HepG2 (cell line): ENCODE measurements around the gene MEX3A. TPM values are rescaled to one million over a fixed set of nuclear protein-coding genes. Genes with fewer than 3 reads are reported as not detected.

Source experiments
- ATAC-seq: fragments of 200-7000 bp; cut with Tn5 transposase; 3 replicates; pipeline ENCODE4 v1.9.1; 2020; ENCODE audit warnings: mild to moderate bottlenecking, moderate library complexity
- BruUV-seq: library from RNA; stranded (reverse); fragments of 400-500 nt; replicated peaks from 2 replicates; lab custom pipeline; 2021; lab: Mats Ljungman, UMichigan
- CTCF ChIA-PET: fragments of 300-600 bp; formaldehyde crosslinking; extraction: SDS; loops from one replicate; lab custom pipeline; 2021; ENCODE audit warnings: low total read pairs, inconsistent platforms, low intra/inter-chr PET ratio; lab: Yijun Ruan, JAX
- POLR2A ChIA-PET: fragments of 350-600 bp; sonication (Branson Sonifier 250); formaldehyde crosslinking; loops from one replicate; lab custom pipeline; 2020; ENCODE audit warnings: antibody characterized with exemption, inconsistent platforms; lab: Yijun Ruan, JAX
- DNase-seq: peaks from one replicate; pipeline ENCODE4 v3.0.0-alpha.2; 2015; ENCODE audit warnings: low spot score
- FAIRE-seq: peaks from 3 replicates; lab custom pipeline; 2011; peaks lifted over from hg19 to GRCh38; lab: Jason Lieb, UNC
- H2AFZ ChIP-seq: one replicate; pipeline ENCODE4 v1.6.1; 2011; ENCODE audit warnings: low read length, inconsistent platforms
- H3K27ac ChIP-seq: fragments of 300-600 bp; 3 replicates; pipeline ENCODE4 v1.8.0; 2011; ENCODE audit warnings: mixed run types, mild to moderate bottlenecking, mixed read lengths, low read length, inconsistent platforms; ENCODE audit not compliant: insufficient read depth; ENCODE audit errors: extremely low read length
- H3K27me3 ChIP-seq, 2 experiments: fragments of 200-600 bp in 1 of 2; 2 replicates in 1 of 2; 3 replicates in 1 of 2; pipeline versions ENCODE4 v1.6.0 to v1.8.0; 2011; ENCODE audit warnings: low read length in 2 of 2, mild to moderate bottlenecking in 2 of 2, moderate library complexity in 2 of 2, inconsistent platforms in 1 of 2; ENCODE audit not compliant: insufficient read depth in 2 of 2, control insufficient read depth in 1 of 2
- H3K36me3 ChIP-seq, 2 experiments: fragments of 200-600 bp in 1 of 2; replicated peaks in 1 of 2; 2 replicates in 1 of 2; 3 replicates in 1 of 2; pipeline versions ENCODE4 v1.5.1 to v1.8.0; 2011; ENCODE audit warnings: low read length in 2 of 2, inconsistent platforms in 1 of 2; ENCODE audit not compliant: insufficient read depth in 2 of 2, control insufficient read depth in 1 of 2
- H3K4me1 ChIP-seq: 2 replicates; pipeline ENCODE4 v1.5.1; 2012; ENCODE audit warnings: low read length, inconsistent platforms; ENCODE audit not compliant: insufficient read depth
- H3K4me2 ChIP-seq: 2 replicates; pipeline ENCODE4 v1.6.0; 2011; ENCODE audit warnings: low read depth, low read length, inconsistent platforms
- H3K4me3 ChIP-seq, 3 experiments: fragments of 200-600 bp in 1 of 3; sonication (generic), shearing (Covaris generic) in 1 of 3; replicated peaks in 1 of 3; 2 replicates each; pipeline ENCODE4 v1.5.1; 2011 to 2016; ENCODE audit warnings: low read length in 3 of 3, inconsistent platforms in 2 of 3, low read depth in 2 of 3, mild to moderate bottlenecking in 2 of 3, control low read depth in 1 of 3, mixed read lengths in 1 of 3; ENCODE audit not compliant: insufficient read depth in 1 of 3
- H3K79me2 ChIP-seq: one replicate; pipeline ENCODE4 v1.6.1; 2011; ENCODE audit warnings: low read length, inconsistent platforms; ENCODE audit not compliant: insufficient read depth
- H3K9ac ChIP-seq: 2 replicates; pipeline ENCODE4 v1.6.0; 2011; ENCODE audit warnings: mild to moderate bottlenecking, low read depth, low read length, inconsistent platforms; ENCODE audit not compliant: insufficient read depth
- H3K9me3 ChIP-seq: 2 replicates; pipeline ENCODE4 v1.5.1; 2012; ENCODE audit warnings: mild to moderate bottlenecking, low read length
- H4K20me1 ChIP-seq: 2 replicates; pipeline ENCODE4 v1.6.0; 2011; ENCODE audit warnings: inconsistent platforms, mild to moderate bottlenecking, low read length, moderate library complexity; ENCODE audit not compliant: insufficient read depth
- FIP1L1 ChIP-seq: fragments of 200-400 bp; formaldehyde crosslinking; IDR thresholded peaks from 2 replicates; pipeline ENCODE4 v1.6.1; 2018; ENCODE audit warnings: low read depth, mild to moderate bottlenecking, low read length, moderate library complexity, borderline replicate concordance; ENCODE audit not compliant: insufficient read depth
- HDAC2 ChIP-seq: sonication (generic); formaldehyde crosslinking; IDR thresholded peaks from 2 replicates; pipeline ENCODE4 v1.4.0; 2020; ENCODE audit warnings: missing genetic modification reagents
- HMG20A ChIP-seq: IDR thresholded peaks from 2 replicates; pipeline ENCODE4 v1.6.1; 2016; ENCODE audit warnings: borderline replicate concordance
- HNF4G ChIP-seq, 2 experiments: sonication (generic) in 1 of 2; formaldehyde crosslinking in 1 of 2; IDR thresholded peaks; 2 replicates each; pipeline versions ENCODE4 v1.4.0 to v1.6.1; 2011 to 2020; ENCODE audit warnings: borderline replicate concordance in 2 of 2, low read depth in 2 of 2, mild to moderate bottlenecking in 2 of 2, low read length in 1 of 2, missing genetic modification reagents in 1 of 2, moderate library complexity in 1 of 2
- IKZF5 ChIP-seq: IDR thresholded peaks from 2 replicates; pipeline ENCODE4 v1.6.1; 2018; ENCODE audit warnings: missing genetic modification reagents, mild to moderate bottlenecking, missing compliant biosample characterization
- KLF6 ChIP-seq: IDR thresholded peaks from 2 replicates; pipeline ENCODE4 v1.8.0; 2016; ENCODE audit warnings: missing biosample characterization, missing genetic modification reagents
- POLR2G ChIP-seq: fragments of 200-400 bp; formaldehyde crosslinking; IDR thresholded peaks from 2 replicates; pipeline ENCODE4 v1.6.1; 2018; ENCODE audit warnings: mild to moderate bottlenecking, low read depth, low read length, moderate library complexity
- RCOR2 ChIP-seq: IDR thresholded peaks from 2 replicates; pipeline ENCODE4 v1.6.1; 2016; ENCODE audit warnings: missing biosample characterization, missing genetic modification reagents
- U2AF2 ChIP-seq: fragments of 200-400 bp; formaldehyde crosslinking; IDR thresholded peaks from 2 replicates; pipeline ENCODE4 v1.6.1; 2017; ENCODE audit warnings: low read depth, mild to moderate bottlenecking, low read length
- ZFP36 ChIP-seq: fragments of 150-350 bp; IDR thresholded peaks from 2 replicates; pipeline ENCODE4 v1.6.1; 2018; ENCODE audit warnings: borderline replicate concordance, low read length, low read depth; ENCODE audit not compliant: partially characterized antibody
- ZNF17 ChIP-seq: sonication (generic); formaldehyde crosslinking; IDR thresholded peaks from 2 replicates; pipeline ENCODE4 v1.5.0; 2020; ENCODE audit warnings: mild to moderate bottlenecking, missing genetic modification reagents
- ZNF232 ChIP-seq: sonication (generic); formaldehyde crosslinking; IDR thresholded peaks from 2 replicates; pipeline ENCODE4 v1.4.0; 2020; ENCODE audit warnings: missing genetic modification reagents, borderline replicate concordance
- ZNF460 ChIP-seq: sonication (generic); formaldehyde crosslinking; IDR thresholded peaks from 2 replicates; pipeline ENCODE4 v1.5.1; 2020; ENCODE audit warnings: missing genetic modification reagents, mild to moderate bottlenecking, borderline replicate concordance
- ZXDC ChIP-seq: sonication (generic); formaldehyde crosslinking; IDR thresholded peaks from 2 replicates; pipeline ENCODE4 v1.5.0; 2020; ENCODE audit warnings: mild to moderate bottlenecking, missing genetic modification reagents
- WGBS: methylation state at CpG from one replicate; pipeline ENCODE4 v1.1.6; 2017; ENCODE audit warnings: low lambda C conversion rate; 5-methylcytosine and 5-hydroxymethylcytosine counted together
- in situ Hi-C: cut with HindIII; loops from 2 replicates; pipeline ENCODE4 v1.10.0; 2017; ENCODE audit warnings: low pct_unique_long_range_greater_than_20kb; ENCODE audit not compliant: extremely low pct_ligation_motif_present
- intact Hi-C: fragments of 100-400 bp; cut with micrococcal nuclease; formaldehyde crosslinking; loops from one replicate; pipeline ENCODE4 v1.10.0; 2022; ENCODE audit not compliant: unreplicated experiment
- polyA plus RNA-seq, 8 experiments: library from polyadenylated mRNA; depleted of rRNA in 3 of 8; stranded (reverse) in 7 of 8; unstranded in 1 of 8; fragments of >200 nt; fragmentation: Illumina TruSeq in 4 of 8; extraction: Trizol in 4 of 8; gene quantifications; 2 replicates each; pipeline versions ENCODE4 v1.2.1 to v1.2.3, GENCODE V29; 2011 to 2016; ENCODE audit warnings: low read depth in 4 of 8, missing spikeins in 1 of 8, mixed read lengths in 1 of 8; ENCODE audit not compliant: insufficient read depth in 1 of 8
- total RNA-seq, 5 experiments: library from RNA; depleted of rRNA; stranded (reverse); fragments of >200 nt; fragmentation: Illumina TruSeq; extraction: Trizol; gene quantifications; 2 replicates each; pipeline ENCODE4 v1.2.3, GENCODE V29; 2016; ENCODE audit warnings: low read depth in 1 of 5

The MEX3A gene
- total and polyA plus RNA-seq, 2 of the 13 experiments (the other 11 are each of a cell fraction or from before 2014, with no cell fraction given), result 7.6 to 9.1 TPM

- Histone ChIP-seq H3K9ac (no peak overlapping the region), H4K20me1 (no peaks in the 10 kb centered on the region), H3K4me2 (no peak overlapping the region), H3K27me3 (no peaks in the 10 kb centered on the region), H3K4me1 (peaks cover 36% of the 10 kb centered on the region), H3K36me3 (peaks cover 5 to 14% of the 10 kb centered on the region in 2 experiments; a peak in 4 of 5 replicates), H3K9me3 (no peaks in the 10 kb centered on the region), H3K27ac (no peak overlapping the region), H3K4me3 (no peak overlapping the region), H2AFZ (no peak overlapping the region), H3K79me2 (no peaks in the 10 kb centered on the region)
- no TSS peak for BruUV-seq
- DNase-seq (no peak), ATAC-seq (no peak), FAIRE-seq (no peak)
- WGBS, result no CpG with 5 or more reads among the region's 1 CpG
- ChIA-PET CTCF (no interaction called here), POLR2A (interaction anchor here (0.9 to 1.4 kb wide), 2 partner anchors 9 to 133 kb away, joined by 3 to 6 read pairs; partner anchors contain the start of gene MEX3A)
- intact Hi-C loops (no loop called here), in situ Hi-C loops (no loop called here)
- TF ChIP-seq POLR2G (0 out of 2 replicates have a peak, but pooled peaks have one; percentile 10), HMG20A (CRISPR knock-in tag) (no peak)
These were observed 9.1 kb downstream of the MEX3A start for GRCh38 chr1:156073110-156073687.

- FAIRE-seq (no peak), DNase-seq (no peak), ATAC-seq (no peak)
- 74% methylated on average over 6 of the region's 6 CpGs for WGBS
- H3K4me2 ChIP-seq, result no peak overlapping the region
- no peaks in the 10 kb centered on the region for H4K20me1 ChIP-seq
- no peak overlapping the region for H3K9ac ChIP-seq
- H3K79me2 ChIP-seq, result no peaks in the 10 kb centered on the region
- no peak overlapping the region for H3K27ac ChIP-seq
- H3K36me3 ChIP-seq, result peaks cover 4 to 10% of the 10 kb centered on the region in 2 experiments; a peak in 4 of 5 replicates
- H3K27me3 ChIP-seq, result no peaks in the 10 kb centered on the region
- in situ Hi-C loops, result no loop called here
- peaks cover 40% of the 10 kb centered on the region for H3K4me1 ChIP-seq
- H3K4me3 ChIP-seq, result no peak overlapping the region
- CTCF ChIA-PET, result no interaction called here
- no TSS peak for BruUV-seq
- POLR2A ChIA-PET, result no interaction called here
- H3K9me3 ChIP-seq, result no peaks in the 10 kb centered on the region
- H2AFZ ChIP-seq, result no peak overlapping the region
- intact Hi-C loops, result no loop called here
- TF ChIP-seq U2AF2 (no peak), ZFP36 (no peak), ZNF460 (no peak), KLF6 (CRISPR knock-in tag) (no peak), ZXDC (no peak), ZNF232 (CRISPR knock-in tag) (no peak), RCOR2 (no peak), HDAC2 (CRISPR knock-in tag) (no peak), ZNF17 (CRISPR knock-in tag) (no peak), HNF4G (IDR thresholded peaks at IDR 0.05; ENCODE audit: borderline replicate concordance, low read depth, low read length) (no peak), HNF4G (CRISPR knock-in tag; IDR thresholded peaks at IDR 0.05; ENCODE audit: borderline replicate concordance, low read depth) (no peak), FIP1L1 (no peak), IKZF5 (CRISPR knock-in tag) (no peak)
These were observed 10.0 kb downstream of the MEX3A start for GRCh38 chr1:156072251-156072650.
